A673 (cell line): ENCODE results near the gene PACS2.

Experiments
- CTCF ChIP-seq: fragments of 300-800, 200-600 bp; sonication (generic); conservative IDR thresholded peaks from 2 replicates; pipeline ENCODE4 v1.5.1; 2017; ENCODE audit warnings: low read depth, mild to moderate bottlenecking, antibody characterized with exemption, low read length, moderate library complexity, mixed read lengths
- EZH2 ChIP-seq: fragments of 200-600 bp; sonication (generic); IDR thresholded peaks from 2 replicates; pipeline ENCODE4 v1.6.1; 2017; ENCODE audit warnings: borderline replicate concordance, low read depth, mild to moderate bottlenecking, mixed read lengths, antibody characterized with exemption, low read length; ENCODE audit not compliant: poor library complexity, severe bottlenecking

- TF ChIP-seq CTCF (no peak), EZH2 (no peak)
Measured at GRCh38 chr14:105325716-105326567, 11.4 kb downstream of the PACS2 start.
